A549 (cell line): ENCODE results near the gene ADARB1.

Experiments used
- HOXA7 ChIP-seq: fragments of 250-450 bp; sonication (Bioruptor Pico); IDR thresholded peaks from 2 replicates; pipeline ENCODE4 v1.5.0; 2020; ENCODE audit warnings: mild to moderate bottlenecking, moderate library complexity
- MYC ChIP-seq: IDR thresholded peaks from 2 replicates; pipeline ENCODE4 v1.6.1; 2012; ENCODE audit warnings: mild to moderate bottlenecking, inconsistent platforms, low read length, improper control_type of control experiment, borderline replicate concordance
- POLR2A ChIP-seq: IDR thresholded peaks from 2 replicates; pipeline ENCODE4 v1.6.1; 2012; ENCODE audit warnings: mild to moderate bottlenecking, low read length
- RAD21 ChIP-seq, 2 experiments: fragments of >200 bp in 1 of 2; sonication (Bioruptor Twin) in 1 of 2; formaldehyde crosslinking in 1 of 2; IDR thresholded peaks in 1 of 2; conservative IDR thresholded peaks in 1 of 2; 2 replicates in 1 of 2; 3 replicates in 1 of 2; pipeline ENCODE4 v1.6.1; 2012 to 2018; ENCODE audit warnings: inconsistent platforms in 1 of 2
- SREBF2 ChIP-seq: fragments of 450-650 bp; IDR thresholded peaks from 2 replicates; pipeline ENCODE4 v1.6.1; 2014; ENCODE audit warnings: mild to moderate bottlenecking, moderate library complexity
- TF ChIP-seq, protein P1 (sequence below): fragments of >200 bp; sonication (Bioruptor Twin); formaldehyde crosslinking; IDR thresholded peaks from 3 replicates; pipeline ENCODE4 v1.5.1; 2016
- TF ChIP-seq, protein P2 (sequence below): fragments of 200-600 bp; sonication (generic); IDR thresholded peaks from 2 replicates; pipeline ENCODE4 v1.6.1; 2016; ENCODE audit warnings: antibody characterized with exemption, mild to moderate bottlenecking, moderate library complexity
- TF ChIP-seq, protein P3 (sequence below): IDR thresholded peaks from 2 replicates; pipeline ENCODE4 v1.6.1; 2012
- TF ChIP-seq, protein P4 (sequence below): fragments of 450-650 bp; IDR thresholded peaks from 2 replicates; pipeline ENCODE4 v1.6.1; 2014; ENCODE audit warnings: antibody characterized with exemption

DNA sequence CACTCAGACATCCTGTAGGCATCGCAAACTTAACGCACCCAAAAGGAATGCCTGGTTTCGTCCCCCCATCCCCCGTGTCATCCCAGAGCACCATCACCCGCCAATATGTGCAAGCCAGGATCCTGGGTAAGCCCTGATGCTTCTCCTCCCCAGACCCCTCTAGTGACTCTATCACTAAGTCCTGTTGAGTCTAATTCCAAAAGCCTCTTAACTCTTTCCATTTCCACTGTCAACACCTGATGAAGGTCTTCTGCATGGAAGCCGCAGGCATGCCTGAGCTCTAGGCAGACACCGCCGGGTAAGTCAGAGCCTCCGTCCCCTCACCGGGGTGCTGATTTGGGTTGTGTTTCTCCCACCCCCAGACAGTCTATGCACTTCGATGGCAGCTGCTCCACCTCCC lies 5.3 kb upstream of the ADARB1 start:
- TF ChIP-seq RAD21 (conservative IDR thresholded peaks at IDR 0.05 in 1 of 2, IDR thresholded peaks at IDR 0.05 in 1 of 2) (no peak), SREBF2 (no peak), MYC (no peak), HOXA7 (no peak), POLR2A (no peak)
- TF ChIP-seq, protein P1, sequence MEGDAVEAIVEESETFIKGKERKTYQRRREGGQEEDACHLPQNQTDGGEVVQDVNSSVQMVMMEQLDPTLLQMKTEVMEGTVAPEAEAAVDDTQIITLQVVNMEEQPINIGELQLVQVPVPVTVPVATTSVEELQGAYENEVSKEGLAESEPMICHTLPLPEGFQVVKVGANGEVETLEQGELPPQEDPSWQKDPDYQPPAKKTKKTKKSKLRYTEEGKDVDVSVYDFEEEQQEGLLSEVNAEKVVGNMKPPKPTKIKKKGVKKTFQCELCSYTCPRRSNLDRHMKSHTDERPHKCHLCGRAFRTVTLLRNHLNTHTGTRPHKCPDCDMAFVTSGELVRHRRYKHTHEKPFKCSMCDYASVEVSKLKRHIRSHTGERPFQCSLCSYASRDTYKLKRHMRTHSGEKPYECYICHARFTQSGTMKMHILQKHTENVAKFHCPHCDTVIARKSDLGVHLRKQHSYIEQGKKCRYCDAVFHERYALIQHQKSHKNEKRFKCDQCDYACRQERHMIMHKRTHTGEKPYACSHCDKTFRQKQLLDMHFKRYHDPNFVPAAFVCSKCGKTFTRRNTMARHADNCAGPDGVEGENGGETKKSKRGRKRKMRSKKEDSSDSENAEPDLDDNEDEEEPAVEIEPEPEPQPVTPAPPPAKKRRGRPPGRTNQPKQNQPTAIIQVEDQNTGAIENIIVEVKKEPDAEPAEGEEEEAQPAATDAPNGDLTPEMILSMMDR: no peak
- TF ChIP-seq, protein P2, sequence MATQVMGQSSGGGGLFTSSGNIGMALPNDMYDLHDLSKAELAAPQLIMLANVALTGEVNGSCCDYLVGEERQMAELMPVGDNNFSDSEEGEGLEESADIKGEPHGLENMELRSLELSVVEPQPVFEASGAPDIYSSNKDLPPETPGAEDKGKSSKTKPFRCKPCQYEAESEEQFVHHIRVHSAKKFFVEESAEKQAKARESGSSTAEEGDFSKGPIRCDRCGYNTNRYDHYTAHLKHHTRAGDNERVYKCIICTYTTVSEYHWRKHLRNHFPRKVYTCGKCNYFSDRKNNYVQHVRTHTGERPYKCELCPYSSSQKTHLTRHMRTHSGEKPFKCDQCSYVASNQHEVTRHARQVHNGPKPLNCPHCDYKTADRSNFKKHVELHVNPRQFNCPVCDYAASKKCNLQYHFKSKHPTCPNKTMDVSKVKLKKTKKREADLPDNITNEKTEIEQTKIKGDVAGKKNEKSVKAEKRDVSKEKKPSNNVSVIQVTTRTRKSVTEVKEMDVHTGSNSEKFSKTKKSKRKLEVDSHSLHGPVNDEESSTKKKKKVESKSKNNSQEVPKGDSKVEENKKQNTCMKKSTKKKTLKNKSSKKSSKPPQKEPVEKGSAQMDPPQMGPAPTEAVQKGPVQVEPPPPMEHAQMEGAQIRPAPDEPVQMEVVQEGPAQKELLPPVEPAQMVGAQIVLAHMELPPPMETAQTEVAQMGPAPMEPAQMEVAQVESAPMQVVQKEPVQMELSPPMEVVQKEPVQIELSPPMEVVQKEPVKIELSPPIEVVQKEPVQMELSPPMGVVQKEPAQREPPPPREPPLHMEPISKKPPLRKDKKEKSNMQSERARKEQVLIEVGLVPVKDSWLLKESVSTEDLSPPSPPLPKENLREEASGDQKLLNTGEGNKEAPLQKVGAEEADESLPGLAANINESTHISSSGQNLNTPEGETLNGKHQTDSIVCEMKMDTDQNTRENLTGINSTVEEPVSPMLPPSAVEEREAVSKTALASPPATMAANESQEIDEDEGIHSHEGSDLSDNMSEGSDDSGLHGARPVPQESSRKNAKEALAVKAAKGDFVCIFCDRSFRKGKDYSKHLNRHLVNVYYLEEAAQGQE: no peak
- TF ChIP-seq, protein P3, sequence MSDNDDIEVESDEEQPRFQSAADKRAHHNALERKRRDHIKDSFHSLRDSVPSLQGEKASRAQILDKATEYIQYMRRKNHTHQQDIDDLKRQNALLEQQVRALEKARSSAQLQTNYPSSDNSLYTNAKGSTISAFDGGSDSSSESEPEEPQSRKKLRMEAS: no peak
- TF ChIP-seq, protein P4, sequence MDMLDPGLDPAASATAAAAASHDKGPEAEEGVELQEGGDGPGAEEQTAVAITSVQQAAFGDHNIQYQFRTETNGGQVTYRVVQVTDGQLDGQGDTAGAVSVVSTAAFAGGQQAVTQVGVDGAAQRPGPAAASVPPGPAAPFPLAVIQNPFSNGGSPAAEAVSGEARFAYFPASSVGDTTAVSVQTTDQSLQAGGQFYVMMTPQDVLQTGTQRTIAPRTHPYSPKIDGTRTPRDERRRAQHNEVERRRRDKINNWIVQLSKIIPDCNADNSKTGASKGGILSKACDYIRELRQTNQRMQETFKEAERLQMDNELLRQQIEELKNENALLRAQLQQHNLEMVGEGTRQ: no peak
